Gastrocnemius medialis (tissue), 4 donors: ENCODE data around the gene OCA2. TPM values are rescaled to one million over a fixed set of nuclear protein-coding genes. Genes with fewer than 3 reads are reported as not detected.

Experiments
- ATAC-seq, 2 donors: fragments of 150-250 bp; one replicate each; pipeline ENCODE4 v1.9.1; 2016
- DNase-seq, 2 donors: peaks; one replicate each; pipeline ENCODE4 v3.0.0-alpha.2; 2019
- H3K27ac ChIP-seq, 4 donors: fragments of 200-600 bp; sonication (generic); 1 replicate in 1 of 4; 2 replicates in 3 of 4; pipeline ENCODE4 v1.5.1; 2016 to 2018; ENCODE audit warnings: mild to moderate bottlenecking in 2 of 4, moderate library complexity in 1 of 4
- H3K27me3 ChIP-seq, 3 donors: fragments of 200-600 bp; sonication (generic) in 2 of 3; 1 replicate in 1 of 3; 2 replicates in 2 of 3; pipeline versions ENCODE4 v1.5.1 to v1.6.0; 2016 to 2019; ENCODE audit warnings: mild to moderate bottlenecking in 1 of 3, moderate library complexity in 1 of 3
- H3K36me3 ChIP-seq, 2 donors: fragments of 200-600 bp; sonication (generic) in 1 of 2; one replicate each; pipeline ENCODE4 v1.5.1; 2017 to 2018
- H3K4me1 ChIP-seq, 2 donors: fragments of 200-600 bp; sonication (generic) in 1 of 2; one replicate each; pipeline ENCODE4 v1.5.1; 2016 to 2017; ENCODE audit warnings: mild to moderate bottlenecking in 2 of 2
- H3K4me3 ChIP-seq, 4 donors: fragments of 200-600 bp; sonication (generic) in 3 of 4; 1 replicate in 1 of 4; 2 replicates in 3 of 4; pipeline ENCODE4 v1.5.1; 2016 to 2019; ENCODE audit warnings: mild to moderate bottlenecking in 2 of 4
- H3K9me3 ChIP-seq, 3 donors: fragments of 200-600 bp; sonication (generic) in 2 of 3; 1 replicate in 1 of 3; 2 replicates in 2 of 3; pipeline ENCODE4 v1.5.1; 2016 to 2019
- CTCF ChIP-seq, 5 experiments: fragments of 450-650 bp in 3 of 5; fragments of 200-600 bp in 2 of 5; sonication (generic) in 2 of 5; IDR thresholded peaks in 4 of 5; conservative IDR thresholded peaks in 1 of 5; 1 replicate in 4 of 5; 2 replicates in 1 of 5; pipeline ENCODE4 v1.5.1; 2016 to 2019; ENCODE audit warnings: antibody characterized with exemption in 5 of 5, mild to moderate bottlenecking in 3 of 5, moderate library complexity in 3 of 5
- POLR2A ChIP-seq, 2 donors: fragments of 450-650 bp; IDR thresholded peaks; one replicate each; pipeline ENCODE4 v1.6.1; 2017; ENCODE audit warnings: antibody characterized with exemption in 2 of 2, mild to moderate bottlenecking in 2 of 2, moderate library complexity in 2 of 2
- in situ Hi-C, 4 donors: fragments of 200-750 bp; cut with MboI; loops; one replicate each; pipeline versions ENCODE4 v1.15.0 to v1.8.0; 2017; ENCODE audit warnings: low sequenced_read_pairs in 4 of 4
- intact Hi-C: fragments of 100-400 bp; cut with DNase I; formaldehyde crosslinking; loops from one replicate; pipeline ENCODE4 v1.15.1; 2023; ENCODE audit warnings: low total_unique reads
- total RNA-seq, 4 donors: library from RNA; depleted of rRNA; stranded (reverse); fragments of >200 nt; gene quantifications; one replicate each; pipeline versions ENCODE4 v1.1.0 to v1.2.3, GENCODE V29; 2016

The OCA2 gene
- total RNA-seq, 4 donors from 2014 or later, result 0.16 to 0.63 (median 0.41) TPM; not detected in 1

GRCh38 chr15:27889258-27889657, 209.9 kb downstream of the OCA2 start:
- no peaks in the 10 kb centered on the region for H3K36me3 ChIP-seq
- DNase-seq (no peak), ATAC-seq (no peak)
- H3K9me3 ChIP-seq, result peaks cover 0 to 8% (median 0%) of the 10 kb centered on the region in 3 donors
- intact Hi-C loops, result no loop called here
- TF ChIP-seq POLR2A (IDR thresholded peaks at IDR 0.05), result no peak
- in situ Hi-C loops, result no loop called here
- no peaks in the 10 kb centered on the region for H3K4me1 ChIP-seq
- H3K27ac ChIP-seq, result no peak overlapping the region
- no peaks in the 10 kb centered on the region for H3K27me3 ChIP-seq
- no peak overlapping the region for H3K4me3 ChIP-seq

- no peak overlapping the region for H3K27ac ChIP-seq
- no peak for ATAC-seq
- H3K36me3 ChIP-seq, result no peaks in the 10 kb centered on the region
Measured at GRCh38 chr15:27885201-27885600, 213.9 kb downstream of the OCA2 start.

GRCh38 chr15:27884726-27885125, 214.4 kb downstream of the OCA2 start:
- no peak for TF ChIP-seq CTCF (IDR thresholded peaks at IDR 0.05 in 4 of 5, conservative IDR thresholded peaks at IDR 0.05 in 1 of 5)
- no peak for TF ChIP-seq POLR2A (IDR thresholded peaks at IDR 0.05)
- Histone ChIP-seq H3K27ac (no peak overlapping the region), H3K36me3 (no peaks in the 10 kb centered on the region), H3K9me3 (no peaks in the 10 kb centered on the region), H3K27me3 (no peaks in the 10 kb centered on the region), H3K4me3 (no peak overlapping the region), H3K4me1 (no peaks in the 10 kb centered on the region)
- in situ Hi-C loops, result no loop called here
- intact Hi-C loops, result no loop called here
- DNase-seq, result no peak
- no peak for ATAC-seq

More at GRCh38 chr15:27885201-27885600, 213.9 kb downstream of the OCA2 start:
- intact Hi-C loops, result no loop called here
- in situ Hi-C loops, result no loop called here
- Histone ChIP-seq H3K9me3 (no peaks in the 10 kb centered on the region), H3K4me1 (no peaks in the 10 kb centered on the region), H3K27me3 (no peaks in the 10 kb centered on the region), H3K4me3 (no peak overlapping the region)
- TF ChIP-seq CTCF (IDR thresholded peaks at IDR 0.05 in 4 of 5, conservative IDR thresholded peaks at IDR 0.05 in 1 of 5), result no peak
- TF ChIP-seq POLR2A (IDR thresholded peaks at IDR 0.05), result no peak
- DNase-seq, result no peak

- Histone ChIP-seq H3K4me1 (no peaks in the 10 kb centered on the region), H3K27me3 (no peaks in the 10 kb centered on the region), H3K4me3 (no peak overlapping the region), H3K36me3 (no peaks in the 10 kb centered on the region), H3K9me3 (no peaks in the 10 kb centered on the region), H3K27ac (no peak overlapping the region)
- no peak for ATAC-seq
- no peak for DNase-seq
- intact Hi-C loops (no loop called here), in situ Hi-C loops (no loop called here)
- TF ChIP-seq POLR2A (IDR thresholded peaks at IDR 0.05) (no peak), CTCF (IDR thresholded peaks at IDR 0.05 in 4 of 5, conservative IDR thresholded peaks at IDR 0.05 in 1 of 5) (no peak)
Measured at GRCh38 chr15:27878841-27879240, 220.3 kb downstream of the OCA2 start.

GRCh38 chr15:27873828-27874227, 225.3 kb downstream of the OCA2 start:
- TF ChIP-seq CTCF (IDR thresholded peaks at IDR 0.05 in 4 of 5, conservative IDR thresholded peaks at IDR 0.05 in 1 of 5) (no peak), POLR2A (IDR thresholded peaks at IDR 0.05) (no peak)
- Histone ChIP-seq H3K36me3 (no peaks in the 10 kb centered on the region), H3K27ac (no peak overlapping the region), H3K4me1 (no peaks in the 10 kb centered on the region), H3K4me3 (no peak overlapping the region), H3K9me3 (no peaks in the 10 kb centered on the region), H3K27me3 (peaks cover 0 to 3% (median 0%) of the 10 kb centered on the region in 3 donors)
- in situ Hi-C loops, result no loop called here
- DNase-seq (no peak), ATAC-seq (no peak)
- intact Hi-C loops, result no loop called here
